GM12874 (cell line): Measurements from ENCODE around the gene ADAMTS15.

Experiments
- CTCF ChIP-seq: IDR thresholded peaks from 2 replicates; pipeline ENCODE4 v1.5.1; 2011; ENCODE audit warnings: low read depth, mild to moderate bottlenecking, control low read depth, low read length, moderate library complexity; ENCODE audit not compliant: insufficient read depth

The ADAMTS15 gene

GRCh38 chr11:130512662-130513061 is 64.2 kb downstream of the ADAMTS15 start:
- TF ChIP-seq CTCF: no peak

DNA sequence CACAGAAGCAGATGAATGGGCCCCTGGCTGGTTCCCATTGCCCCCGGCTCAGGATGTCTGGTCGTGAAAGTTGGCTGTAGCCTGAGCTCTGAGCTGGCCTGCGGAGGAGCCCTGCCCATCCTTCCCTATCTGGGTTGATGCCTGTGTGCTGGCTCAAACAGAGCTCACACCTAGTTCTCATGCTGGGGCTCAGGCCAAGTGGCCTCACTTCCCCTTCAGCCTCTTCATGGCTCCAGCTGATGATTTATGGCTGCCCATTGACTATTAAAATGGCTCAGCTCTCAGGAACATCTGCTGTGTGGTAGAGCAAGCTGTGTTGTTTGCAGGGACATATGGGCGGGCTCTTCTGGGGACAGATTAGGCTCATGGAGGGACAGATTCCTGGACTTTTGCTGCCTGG is 64.7 kb downstream of the ADAMTS15 start:
- no peak for TF ChIP-seq CTCF

GRCh38 chr11:130514316-130514715 is 65.9 kb downstream of the ADAMTS15 start:
- no peak for TF ChIP-seq CTCF

DNA sequence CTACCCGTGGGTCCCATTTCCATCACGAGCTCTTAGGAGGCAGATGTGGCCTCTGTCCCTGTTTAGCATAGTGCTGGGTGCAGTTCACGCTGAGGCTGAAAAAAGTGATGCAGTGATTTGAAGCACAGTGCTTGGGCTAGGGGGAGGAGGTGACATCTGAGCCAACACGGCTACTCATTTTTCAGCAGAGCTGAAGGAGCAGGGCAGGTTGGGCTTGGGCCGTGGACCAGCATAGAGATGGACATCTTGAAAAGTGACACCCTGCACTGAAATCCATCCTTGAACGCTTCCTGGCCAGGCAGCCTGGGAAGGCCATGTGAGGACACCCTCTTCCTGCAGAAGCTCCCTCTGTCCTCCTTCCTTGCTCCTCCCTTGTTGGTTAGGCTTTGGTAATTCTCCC is 66.4 kb downstream of the ADAMTS15 start:
- no peak for TF ChIP-seq CTCF

DNA sequence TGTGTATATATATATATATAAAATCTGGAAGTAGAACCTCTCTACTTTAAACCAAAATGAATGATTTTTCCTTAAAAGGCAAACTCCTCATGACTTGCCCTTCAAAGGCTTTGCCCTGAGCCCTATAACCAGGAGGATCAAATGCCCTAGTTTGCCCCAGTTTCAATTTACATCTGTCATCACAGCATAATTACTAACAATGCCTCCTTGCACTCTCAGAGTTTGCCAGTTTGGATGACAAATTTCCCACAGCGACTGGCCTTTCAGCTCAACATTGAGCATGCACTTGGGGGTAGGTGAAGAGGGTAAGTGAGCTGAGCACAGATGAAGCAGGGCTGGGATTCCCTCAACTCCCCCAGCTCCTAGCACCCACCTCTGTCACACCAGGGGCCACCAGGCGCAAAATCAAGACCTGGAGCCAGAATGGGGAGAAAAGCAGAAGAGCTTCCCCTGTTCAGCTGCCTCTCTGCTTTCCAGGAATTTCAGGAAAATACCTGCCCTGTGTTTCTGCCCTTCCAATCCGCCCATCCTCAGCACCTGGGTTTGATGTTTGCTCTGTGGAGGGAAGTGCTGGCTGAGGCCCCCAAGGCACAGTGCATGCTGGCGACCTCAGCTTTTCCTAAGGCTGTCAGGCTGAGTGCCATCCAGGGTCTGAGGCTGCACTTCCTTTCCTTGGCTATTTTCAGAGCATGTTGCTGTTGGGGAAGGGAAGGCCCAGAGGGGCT is 67.5 kb downstream of the ADAMTS15 start:
- no peak for TF ChIP-seq CTCF

- TF ChIP-seq CTCF: no peak
Observed at GRCh38 chr11:130516554-130517505, 68.4 kb downstream of the ADAMTS15 start.

GRCh38 chr11:130518164-130518680 is 69.8 kb downstream of the ADAMTS15 start:
- no peak for TF ChIP-seq CTCF
